Glomerular endothelial cell (primary cell): ENCODE measurements around the gene RHOBTB3. TPM values are rescaled to one million over a fixed set of nuclear protein-coding genes. Genes with fewer than 3 reads are reported as not detected.
"Not testable (repeated sequence)": the region's sequence is repeated elsewhere in the genome, so short reads cannot be mapped to it uniquely, and the experiment has no call there.

Source experiments
- DNase-seq: peaks from one replicate; pipeline ENCODE4 v3.0.0-alpha.2; 2011; ENCODE audit warnings: low read depth, low spot score; ENCODE audit errors: extremely low read depth
- total RNA-seq: library from RNA; depleted of rRNA; stranded (reverse); fragments of >200 nt; gene quantifications from 2 replicates; pipeline ENCODE4 v1.2.3, GENCODE V29; 2015

The RHOBTB3 gene
- total RNA-seq, 1 donor from 2014 or later, result 47.1 TPM

DNA sequence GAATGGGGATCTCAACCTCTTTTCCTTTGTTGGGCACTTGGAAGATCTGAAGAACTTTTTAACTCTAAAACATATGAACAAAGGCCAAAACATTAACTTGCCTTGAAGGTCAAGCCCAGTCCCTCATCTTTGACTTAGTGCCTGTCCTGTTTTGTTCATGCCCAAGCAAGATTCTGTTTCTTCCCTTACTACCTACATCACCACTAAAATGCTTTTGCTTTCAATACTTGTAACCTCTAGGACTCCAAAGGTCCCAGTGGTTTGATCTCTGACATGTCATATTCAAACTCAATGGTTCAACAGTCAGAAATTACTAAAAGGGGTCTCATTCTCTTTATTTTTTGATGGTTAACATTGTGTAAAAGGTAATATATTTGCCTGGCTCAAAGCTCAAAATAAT, 67.4 kb downstream of the RHOBTB3 start:
- DNase-seq, result no peak

DNA sequence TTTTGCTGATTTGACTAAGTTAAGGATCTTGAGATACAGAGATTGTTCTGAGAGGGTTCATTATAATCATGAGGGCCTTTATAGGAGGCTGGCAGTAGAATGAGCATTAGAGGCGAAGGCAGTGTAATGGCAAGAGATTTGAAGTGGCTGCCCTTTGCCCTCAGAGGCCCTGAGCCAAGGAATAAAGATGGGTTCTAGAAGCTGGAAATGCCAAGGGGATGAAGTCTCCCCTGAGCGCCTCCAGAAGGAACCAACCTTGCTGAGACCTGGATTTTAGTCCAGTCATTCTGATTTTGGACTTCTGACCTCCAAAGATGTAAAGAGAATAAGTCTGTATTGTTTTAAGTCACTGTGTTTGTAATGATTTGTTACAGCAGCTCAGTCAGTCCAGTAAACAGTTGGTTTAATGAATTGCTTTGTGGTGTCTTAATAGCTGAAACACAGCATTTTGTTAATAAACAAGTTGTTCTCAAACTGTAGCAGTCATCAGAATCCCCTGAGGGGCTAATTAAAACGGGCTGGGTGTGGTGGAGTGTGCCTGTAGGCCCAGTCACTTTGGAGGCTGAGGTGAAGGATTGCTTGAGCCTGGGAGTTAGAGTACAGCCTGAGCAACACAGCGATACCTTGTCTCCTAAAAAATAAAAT, 68.2 kb downstream of the RHOBTB3 start:
- no peak for DNase-seq

DNA sequence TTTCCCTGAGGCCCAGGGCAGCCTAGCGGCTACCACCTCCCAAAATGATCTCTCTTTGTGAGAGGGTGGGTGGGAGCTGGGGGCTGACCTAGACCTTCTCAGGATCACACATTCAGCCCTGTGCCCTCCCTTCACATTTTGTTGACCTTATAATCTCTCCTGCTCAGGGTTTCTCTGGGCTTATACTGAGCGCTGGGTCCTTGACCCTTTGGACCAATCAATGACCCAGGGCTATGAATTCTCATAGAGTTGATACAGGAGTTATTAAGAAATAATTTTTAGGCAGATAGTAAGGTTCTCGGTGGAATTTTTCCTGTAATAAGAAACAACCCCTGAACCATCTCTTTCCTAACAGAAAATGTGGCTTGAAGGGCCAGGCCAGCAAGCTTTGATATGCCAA, 69.4 kb downstream of the RHOBTB3 start:
- no peak for DNase-seq

DNA sequence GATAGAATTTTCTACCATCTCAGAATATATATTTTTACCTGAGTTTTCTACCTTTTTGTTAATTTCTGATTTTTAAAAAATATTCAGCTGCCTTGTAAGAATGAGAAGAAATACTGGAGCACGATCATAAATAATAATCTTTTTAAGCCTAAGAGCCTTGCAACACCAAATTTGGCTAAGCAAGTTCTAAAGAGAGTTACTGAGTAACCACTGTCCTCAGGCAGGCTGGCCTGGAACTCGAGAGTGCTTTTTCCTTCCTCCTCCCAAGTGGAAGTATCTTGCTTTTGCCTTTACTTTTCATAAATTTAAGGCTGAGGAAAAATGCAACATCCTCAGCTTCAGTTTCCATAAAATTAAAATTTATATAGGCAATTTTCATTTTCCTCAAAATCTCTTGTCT, 70.4 kb downstream of the RHOBTB3 start:
- no peak for DNase-seq

DNA sequence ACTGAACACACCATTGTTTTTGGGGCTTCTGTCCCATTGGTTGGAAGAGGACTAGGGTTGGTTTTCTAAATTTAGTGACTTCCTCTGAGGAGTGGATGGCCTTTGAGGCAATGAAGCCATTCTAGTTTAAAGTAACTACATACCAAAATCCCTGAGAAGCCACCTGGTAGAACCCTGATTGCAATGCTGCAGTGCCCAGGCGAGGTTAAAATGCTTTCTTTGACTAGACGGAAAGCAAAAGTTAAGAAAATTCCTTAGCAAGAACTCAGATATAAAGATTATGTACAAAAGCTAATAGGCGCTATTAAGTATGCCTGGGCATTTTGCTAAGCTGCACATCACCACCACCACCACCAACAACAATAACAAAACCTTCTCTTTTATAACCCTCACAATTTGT, 70.8 kb downstream of the RHOBTB3 start:
- DNase-seq, result no peak

DNA sequence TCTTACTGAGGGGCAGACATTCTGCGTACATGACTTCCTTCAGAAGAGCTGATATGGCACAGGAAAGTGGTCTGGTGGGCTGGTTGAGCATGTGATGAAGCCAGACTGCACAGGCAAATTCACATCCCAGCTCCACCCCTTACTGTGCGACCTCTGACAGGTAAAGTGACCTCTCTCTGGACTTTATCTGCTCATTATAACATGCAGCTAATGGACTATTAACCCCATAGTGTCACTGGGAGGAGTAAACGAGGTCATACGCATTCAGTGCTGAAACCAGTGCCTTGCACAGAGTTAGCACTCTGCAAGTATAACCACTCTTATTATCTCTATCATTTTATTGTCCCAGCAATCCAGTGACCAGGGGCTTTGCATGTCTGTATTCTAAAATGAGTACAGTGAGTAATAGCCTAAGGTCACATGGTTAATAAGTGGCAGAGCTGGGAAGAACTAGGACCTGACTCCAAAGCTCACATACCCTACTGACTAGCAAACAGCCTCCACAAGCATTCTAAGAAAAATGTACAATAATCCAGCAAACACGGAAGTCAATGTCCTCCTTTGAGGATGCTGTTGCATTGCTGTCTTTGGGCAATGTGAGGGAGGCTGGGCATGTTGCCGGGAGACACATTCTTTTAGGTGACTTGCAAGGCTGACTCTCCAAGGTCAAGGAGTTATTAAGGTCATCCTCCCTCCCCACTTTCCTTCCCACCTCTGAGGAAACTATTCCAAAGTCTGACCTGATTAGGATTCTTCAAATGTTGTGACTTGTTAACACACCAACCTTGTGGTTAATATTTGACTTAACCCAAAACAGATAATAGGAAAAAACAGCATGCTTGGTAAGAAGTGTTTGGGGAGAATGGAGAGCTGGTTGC, 72.4 kb downstream of the RHOBTB3 start:
- DNase-seq, result no peak

DNA sequence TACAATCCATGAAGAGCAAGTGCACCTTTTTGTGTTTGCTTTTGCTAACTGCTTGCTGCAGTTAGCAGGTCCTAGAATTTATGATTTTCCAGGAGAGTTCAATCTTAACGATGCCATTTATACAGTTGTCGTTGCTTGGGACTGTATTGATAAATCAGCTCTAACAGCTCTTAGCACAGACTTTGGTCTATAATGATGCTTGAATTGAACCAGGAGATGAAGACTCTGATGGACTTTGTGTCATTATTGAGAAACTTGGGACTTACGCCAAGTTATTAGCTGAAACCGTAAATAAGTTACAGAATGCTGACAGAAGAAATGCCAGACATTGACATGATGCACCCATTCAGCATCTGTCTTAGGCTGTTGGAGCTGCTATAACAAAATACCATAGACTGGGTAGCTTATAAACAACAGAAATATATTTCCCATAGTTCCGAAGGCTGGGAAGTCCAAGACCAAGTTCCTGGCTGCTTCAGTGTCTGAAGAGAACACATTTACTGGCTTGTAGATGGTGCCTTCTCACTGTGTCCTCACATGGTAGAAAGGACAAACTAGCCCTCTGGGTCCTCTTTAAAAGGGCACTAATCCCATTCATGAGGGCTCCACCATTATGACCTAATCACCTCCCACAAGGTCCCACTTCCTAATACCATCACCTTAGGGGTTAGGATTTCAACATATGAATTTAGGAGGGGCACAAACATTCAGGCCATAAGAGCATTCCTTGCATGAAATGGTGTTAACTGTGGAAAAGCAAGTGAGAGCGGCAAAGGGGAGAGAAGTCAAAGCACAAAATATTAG, 73.8 kb downstream of the RHOBTB3 start:
- DNase-seq, result no peak

DNA sequence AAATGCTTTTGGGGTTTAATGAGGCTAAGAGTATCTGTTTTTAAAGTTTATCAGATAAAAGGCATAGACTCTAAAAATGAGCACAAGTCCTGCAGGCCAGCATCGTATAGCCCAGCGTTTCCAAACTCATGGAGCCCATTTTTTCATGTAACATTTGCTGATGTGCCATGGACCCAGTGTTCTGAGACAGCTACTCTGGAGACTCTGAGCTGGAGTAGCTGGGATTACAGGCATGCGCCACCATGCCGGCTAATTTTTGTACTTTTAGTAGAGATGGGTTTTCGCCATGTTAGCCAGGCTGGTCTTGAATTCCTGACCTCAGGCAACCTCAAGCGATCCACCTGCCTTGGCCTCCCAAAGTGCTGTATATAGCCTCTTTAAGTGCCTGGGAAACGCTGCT, 75.6 kb downstream of the RHOBTB3 start:
- no peak for DNase-seq

DNA sequence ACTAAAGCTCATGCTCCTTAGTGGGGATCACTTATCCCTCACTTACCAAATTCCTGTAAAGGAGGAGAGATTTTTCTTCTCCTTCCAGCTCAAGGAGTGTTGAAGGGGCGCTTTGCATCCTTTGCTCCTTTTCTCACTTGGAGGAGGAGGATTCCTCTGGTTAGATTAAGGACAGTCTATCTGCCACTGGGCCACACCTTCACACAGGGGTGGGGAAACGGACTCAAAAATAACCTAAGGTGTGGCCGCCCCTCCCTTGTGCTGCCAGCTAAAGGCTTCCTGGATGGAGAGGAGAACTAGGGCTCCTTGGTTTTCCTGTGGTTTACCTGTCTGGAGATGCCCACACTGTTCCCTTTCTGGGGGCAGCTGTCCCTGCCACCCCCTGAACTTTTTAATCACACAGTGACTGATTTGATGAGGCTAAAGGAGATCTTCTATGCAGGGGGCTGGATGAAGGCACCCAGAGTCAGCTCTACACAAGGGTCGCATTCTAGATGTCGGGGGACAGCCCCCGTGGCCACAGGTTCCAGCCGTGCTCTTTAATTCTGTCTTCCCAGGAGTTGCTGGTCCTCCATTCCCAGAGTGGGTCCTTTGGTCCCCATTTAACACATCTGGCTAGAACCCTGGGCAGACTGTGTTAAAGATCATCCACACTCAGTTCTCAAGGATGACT, 77.0 kb downstream of the RHOBTB3 start:
- DNase-seq, result no peak

DNA sequence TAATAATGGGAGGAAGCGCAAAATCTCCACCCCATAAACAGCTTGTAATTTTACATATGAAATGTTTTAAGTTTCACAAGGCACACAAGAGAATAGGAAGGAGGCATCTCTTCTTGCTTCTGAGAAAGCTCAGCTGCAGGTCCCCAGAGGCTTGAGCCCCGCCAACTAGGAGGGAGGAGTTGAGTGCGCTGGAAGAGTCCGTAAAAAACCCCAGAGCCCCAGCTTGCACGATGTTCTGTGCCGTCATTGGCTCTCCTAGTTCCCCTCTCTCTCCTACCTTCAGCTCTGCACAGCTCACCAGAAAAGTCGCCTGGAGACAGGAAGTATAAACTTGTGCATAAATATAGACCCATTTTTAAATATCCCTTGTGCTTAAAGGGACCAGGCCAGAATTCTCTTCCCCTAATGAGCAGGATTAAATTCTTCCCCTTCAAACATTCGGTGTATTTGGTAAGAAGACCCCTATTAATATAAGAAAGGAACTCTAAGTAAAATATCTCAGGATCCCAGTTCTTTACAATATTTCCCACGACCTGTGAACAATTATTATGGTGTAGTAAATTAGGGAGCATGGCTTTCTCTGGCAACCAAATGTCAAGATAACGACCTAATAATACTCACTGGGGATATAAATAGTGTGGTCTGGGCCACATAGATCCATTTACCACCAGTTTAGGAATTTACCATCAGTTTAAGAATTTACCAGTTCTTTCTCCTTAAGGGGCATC, 77.7 kb downstream of the RHOBTB3 start:
- no peak for DNase-seq

DNA sequence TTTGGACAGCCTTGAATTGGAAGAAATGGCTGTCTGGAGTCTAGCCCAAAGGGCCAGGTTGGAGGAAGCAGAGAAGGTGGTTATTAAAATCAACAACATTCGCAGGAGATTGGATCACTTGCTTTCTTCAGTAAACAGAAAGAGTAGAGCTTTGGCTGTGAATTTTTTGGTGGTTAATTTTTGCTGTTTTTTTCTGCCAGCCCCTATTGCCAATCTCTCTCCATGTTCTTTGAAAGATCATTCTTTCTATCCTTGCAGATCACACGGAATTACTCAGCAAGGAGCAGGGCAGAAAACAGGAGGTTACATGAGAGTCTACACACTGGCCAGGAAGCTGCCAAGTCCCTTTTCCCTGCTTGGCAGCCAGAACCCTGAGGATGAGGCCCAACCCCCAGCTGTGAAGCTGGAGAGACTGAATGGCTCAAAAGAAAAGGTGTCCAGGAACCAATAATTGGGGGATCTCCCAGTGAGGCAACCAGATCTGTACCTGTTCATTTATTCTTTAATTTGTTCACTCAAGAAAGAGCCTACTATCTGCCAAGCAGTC, 78.4 kb downstream of the RHOBTB3 start:
- DNase-seq, result no peak

DNA sequence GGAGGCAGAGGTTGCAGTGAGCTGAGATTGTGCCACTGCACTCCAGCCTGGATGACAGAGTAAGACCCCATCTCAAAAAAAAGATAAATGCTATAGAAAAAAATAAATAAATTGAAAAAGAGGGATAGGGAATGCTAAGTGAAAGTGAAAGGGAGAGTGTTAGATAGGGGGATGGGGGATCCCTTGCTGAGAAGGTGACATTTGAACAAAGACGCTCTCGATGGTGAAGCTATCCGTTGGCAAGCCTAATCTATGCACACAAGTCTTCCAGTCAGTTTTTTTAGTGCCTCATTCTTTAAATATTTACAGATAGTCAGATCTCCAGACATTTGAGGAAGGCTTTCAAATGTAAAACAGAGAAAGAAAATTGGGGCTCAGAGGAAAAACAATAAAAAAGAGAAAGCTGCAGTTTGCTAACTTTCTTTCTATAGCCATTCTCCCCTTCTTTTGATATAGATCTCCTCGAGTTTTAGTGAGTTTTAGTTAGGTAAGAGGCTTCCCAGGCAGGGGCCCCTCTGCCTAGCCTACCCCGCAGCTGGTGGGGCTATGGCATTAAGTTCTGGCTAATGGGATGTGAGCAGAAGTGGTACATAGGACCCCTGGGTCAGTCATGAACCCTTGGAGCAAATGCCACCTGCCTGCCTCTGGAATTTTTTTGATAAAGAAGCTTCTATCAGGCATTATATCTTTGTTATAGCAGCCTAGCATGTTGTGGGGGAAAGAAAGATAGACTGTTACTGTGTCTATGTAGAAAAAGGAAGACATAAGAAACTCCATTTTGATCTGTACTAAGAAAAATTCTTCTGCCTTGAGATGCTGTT, 79.4 kb downstream of the RHOBTB3 start:
- no peak for DNase-seq

DNA sequence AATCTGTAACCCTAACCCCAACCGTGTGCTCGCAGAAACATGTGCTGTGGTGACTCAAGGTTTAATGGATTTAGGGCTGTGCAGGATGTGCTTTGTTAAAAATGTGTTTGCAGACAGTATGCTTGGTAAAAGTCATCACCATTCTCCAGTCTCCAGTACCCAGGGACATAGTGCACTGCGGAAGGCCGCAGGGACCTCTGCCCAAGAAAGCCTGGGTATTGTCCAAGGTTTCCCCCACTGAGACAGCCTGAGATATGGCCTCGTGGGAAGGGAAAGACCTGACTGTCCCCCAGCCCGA, 79.9 kb downstream of the RHOBTB3 start:
- not testable (repeated sequence) for DNase-seq

DNA sequence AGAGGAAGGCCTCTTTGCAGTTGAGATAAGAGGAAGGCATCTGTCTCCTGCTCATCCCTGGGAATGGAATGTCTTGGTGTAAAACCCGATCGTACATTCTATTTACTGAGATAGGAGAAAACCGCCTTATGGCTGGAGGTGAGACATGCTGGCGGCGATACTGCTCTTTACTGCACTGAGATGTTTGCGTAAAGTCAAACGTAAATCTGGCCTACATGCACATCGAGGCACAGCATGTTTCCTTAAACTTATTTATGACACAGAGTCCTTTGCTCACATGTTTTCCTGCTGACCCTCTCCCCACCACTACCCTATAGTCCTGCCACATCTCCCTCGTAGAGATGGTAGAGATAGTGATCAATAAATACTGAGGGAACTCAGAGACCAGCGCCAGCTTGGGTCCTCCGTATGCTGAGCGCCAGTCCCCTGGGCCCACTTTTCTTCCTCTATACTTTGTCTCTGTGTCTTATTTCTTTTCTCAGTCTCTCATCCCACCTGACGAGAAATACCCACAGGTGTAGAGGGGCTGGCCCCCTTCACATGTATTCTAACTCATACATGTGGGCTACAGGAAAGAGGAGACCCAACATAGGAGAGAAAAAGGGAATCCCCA, 80.4 kb downstream of the RHOBTB3 start:
- not testable (repeated sequence) for DNase-seq

DNA sequence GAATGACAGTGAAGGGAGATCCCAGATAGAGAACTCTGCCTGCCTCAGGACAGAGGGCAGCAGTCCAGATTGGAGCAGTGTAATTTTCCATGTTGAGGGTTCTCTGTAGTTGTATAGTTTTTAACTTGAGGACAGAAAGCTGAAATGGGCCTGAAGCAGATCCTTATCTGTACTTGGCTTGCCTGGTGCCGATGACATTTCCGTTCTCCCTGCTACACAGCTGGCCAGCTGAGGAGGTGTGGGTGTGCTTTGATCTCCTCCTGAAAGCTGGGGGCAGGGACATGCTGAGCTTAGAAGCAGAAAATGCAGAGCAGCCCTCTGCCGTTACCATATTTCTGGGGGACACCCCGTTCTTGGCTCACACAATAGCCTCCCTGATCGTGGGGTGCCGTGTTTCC, 80.9 kb downstream of the RHOBTB3 start:
- no peak for DNase-seq

DNA sequence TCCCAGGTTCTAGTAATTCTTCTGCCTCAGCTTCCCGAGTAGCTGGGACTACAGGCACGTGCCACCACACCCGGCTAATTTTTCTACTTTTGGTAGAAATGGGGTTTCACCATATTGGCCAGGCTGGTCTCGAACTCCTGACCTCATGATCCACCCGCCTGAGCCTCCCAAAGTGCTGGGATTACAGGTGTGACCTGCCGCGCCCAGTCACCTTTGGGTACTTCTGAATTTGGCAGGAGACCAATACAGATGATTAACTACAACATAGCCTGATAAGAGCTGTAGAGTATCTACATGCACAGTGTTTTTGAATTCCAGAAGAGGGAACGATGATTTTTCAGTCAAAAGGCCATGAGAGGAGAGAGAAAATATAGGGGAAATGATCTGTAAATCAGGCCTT, 81.9 kb downstream of the RHOBTB3 start:
- not testable (repeated sequence) for DNase-seq

DNA sequence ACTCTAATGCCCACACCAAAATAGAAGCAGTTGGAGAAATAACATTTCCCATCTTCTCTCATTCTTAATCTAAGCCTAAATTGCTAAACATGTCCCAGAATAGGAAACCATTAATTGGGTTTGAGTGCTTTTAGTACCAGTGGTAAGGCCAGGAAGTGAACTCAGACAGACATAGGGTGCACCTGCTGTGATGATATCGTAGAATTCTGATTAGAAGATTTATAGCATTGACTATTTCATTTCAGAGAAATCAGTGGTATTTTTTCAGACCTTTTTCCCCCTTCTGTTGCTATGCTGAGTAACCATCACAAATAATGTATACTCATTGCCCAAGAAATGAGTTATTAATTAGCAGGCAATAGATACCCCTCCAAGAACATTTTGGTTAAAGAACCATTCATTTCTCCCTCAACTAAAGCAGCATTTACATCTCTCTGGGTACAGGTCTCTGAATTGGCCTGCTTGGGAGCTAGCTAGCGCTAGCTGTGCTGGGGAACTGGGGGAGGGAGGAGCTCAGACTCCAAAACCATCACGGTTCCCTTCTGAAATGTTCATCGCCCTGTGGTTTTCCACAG, 84.1 kb downstream of the RHOBTB3 start:
- no peak for DNase-seq

DNA sequence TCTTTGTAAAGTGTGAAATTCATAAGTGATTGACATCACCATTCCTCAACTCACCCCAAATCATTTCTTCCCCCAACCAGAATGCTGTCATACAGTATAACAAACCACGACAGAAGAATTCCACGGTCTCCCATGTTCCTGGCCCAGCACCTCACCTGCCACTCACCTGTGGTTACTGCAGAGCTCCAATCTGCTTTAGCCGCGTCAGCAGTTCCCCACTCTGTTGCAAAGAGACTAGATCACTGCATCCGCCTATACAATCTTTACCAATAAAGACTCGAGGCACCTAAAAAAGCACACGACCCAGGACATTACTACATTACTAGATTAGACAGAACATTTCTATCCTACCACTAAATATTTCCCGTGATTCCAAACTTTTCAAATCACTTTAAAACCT, 85.2 kb downstream of the RHOBTB3 start:
- no peak for DNase-seq

DNA sequence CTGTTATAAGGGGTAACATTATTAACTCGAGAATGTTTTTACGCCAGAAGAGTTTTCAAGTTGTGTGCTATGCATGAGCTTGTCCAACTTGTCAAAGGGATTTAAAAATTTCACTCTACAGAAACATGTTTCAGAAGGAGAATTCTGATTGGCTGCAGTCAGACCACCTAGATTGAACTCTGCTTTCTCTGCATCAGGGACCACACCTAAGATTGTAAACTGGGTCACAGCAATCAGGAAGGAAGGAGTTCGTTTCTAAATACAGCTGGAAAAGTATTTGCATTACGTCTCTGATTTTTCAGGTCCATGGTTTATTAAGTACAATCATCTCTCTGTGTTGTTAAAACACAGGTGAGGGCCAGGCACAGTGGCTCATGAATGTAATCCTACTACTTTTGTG, 85.6 kb downstream of the RHOBTB3 start:
- no peak for DNase-seq
